GM12874 (cell line): Measurements from ENCODE around the gene ARHGDIB.

ENCODE experiments used
- TF ChIP-seq, protein P1 (sequence below): IDR thresholded peaks from 2 replicates; pipeline ENCODE4 v1.5.1; 2011; ENCODE audit warnings: low read depth, mild to moderate bottlenecking, control low read depth, low read length, moderate library complexity; ENCODE audit not compliant: insufficient read depth

Gene ARHGDIB

DNA sequence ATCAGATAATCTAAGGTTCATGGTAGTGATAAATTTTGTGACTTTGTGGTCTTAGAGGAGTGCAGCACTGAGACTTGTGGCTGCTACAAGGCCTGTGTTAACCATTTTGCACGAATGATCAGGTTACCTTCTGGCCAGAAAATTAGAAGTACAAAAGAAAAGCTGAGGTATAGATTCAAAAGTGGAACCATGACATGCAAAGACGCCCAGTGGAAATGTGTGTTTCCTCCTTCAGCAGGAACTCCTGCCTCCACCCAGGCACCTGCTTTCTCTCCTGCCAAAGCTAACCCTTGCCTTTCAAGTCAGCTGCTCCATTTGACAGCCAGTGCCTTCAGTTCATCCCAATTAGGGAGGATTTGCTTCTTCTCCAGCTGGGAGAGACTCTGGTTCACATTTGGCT lies 21.6 kb upstream of the ARHGDIB start:
- TF ChIP-seq, protein P1, sequence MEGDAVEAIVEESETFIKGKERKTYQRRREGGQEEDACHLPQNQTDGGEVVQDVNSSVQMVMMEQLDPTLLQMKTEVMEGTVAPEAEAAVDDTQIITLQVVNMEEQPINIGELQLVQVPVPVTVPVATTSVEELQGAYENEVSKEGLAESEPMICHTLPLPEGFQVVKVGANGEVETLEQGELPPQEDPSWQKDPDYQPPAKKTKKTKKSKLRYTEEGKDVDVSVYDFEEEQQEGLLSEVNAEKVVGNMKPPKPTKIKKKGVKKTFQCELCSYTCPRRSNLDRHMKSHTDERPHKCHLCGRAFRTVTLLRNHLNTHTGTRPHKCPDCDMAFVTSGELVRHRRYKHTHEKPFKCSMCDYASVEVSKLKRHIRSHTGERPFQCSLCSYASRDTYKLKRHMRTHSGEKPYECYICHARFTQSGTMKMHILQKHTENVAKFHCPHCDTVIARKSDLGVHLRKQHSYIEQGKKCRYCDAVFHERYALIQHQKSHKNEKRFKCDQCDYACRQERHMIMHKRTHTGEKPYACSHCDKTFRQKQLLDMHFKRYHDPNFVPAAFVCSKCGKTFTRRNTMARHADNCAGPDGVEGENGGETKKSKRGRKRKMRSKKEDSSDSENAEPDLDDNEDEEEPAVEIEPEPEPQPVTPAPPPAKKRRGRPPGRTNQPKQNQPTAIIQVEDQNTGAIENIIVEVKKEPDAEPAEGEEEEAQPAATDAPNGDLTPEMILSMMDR, result no peak

DNA sequence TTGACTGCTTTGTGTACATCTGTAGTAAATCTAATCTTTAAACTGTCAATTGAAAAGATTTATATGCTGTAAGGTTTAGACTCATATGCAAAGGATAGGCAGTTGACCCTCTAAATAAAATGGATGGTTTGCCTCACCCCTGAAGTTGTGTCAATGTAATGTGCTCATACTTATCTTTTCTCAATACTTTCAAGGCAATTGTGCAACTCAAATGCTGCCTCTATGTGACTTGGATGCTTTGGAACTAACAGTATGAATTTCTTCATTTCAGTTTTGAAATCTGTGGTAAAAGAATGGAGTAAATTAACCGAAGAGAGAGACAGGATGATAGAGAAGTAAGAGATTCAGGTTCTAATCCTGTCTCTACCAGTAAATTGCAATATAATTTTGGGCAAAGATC lies 21.2 kb upstream of the ARHGDIB start:
- TF ChIP-seq, protein P1, result no peak

DNA sequence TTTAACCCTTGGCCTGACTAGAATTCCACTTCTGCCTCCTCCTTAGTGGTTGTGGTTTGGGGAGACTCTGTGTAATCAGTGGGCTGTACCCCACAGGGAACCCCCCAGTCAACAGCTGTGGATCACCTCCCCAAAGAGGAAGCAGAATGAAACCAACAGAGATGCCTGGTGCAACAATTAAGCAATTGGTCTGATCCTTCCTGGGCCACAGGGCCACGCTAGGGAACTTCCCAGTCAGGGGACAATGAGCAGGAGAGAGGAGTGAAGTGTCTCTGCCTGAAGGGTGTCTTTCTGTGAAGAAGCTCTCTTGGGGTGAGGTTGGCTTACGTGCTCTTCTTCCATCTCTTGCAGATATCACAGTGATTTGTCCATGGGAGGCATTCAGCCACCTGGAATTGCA lies 19.6 kb upstream of the ARHGDIB start:
- TF ChIP-seq, protein P1, result no peak

DNA sequence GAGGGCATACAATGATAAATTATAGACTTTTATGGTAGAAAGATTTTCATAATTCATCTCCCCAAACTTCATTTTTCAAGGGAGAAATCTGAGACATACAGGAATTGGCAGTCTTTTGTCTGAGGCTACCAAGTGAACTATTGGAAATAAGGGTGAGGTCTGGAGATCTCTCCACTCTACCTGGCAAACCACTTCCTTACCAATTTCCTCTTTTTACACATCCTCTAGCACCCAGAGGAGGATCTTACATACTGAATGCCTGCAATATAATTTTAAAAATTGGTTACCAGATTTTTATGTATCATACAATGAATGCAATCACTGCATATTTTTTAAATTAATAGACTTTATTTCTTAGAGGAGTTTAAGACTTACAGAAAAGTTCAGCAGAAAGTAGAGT lies 18.1 kb upstream of the ARHGDIB start:
- TF ChIP-seq, protein P1, result no peak

DNA sequence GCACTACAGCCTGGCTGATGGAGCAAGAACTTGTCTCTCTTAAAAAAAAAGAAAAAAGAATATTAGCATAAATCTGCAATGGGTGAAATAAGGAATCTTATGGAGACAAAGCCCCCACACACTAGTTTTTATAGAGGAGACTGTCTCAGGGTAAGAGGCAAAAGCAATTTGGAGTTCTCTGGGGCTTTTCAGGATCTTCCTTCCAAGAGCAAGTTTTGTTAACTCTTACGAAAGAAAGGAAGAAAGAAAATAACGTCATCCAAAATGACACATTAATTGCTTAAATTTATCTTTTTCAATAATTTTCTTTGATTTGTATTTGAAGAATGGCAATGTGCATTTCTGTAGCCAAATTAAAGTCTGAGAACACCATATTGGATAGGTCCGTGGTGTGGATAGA lies 15.3 kb upstream of the ARHGDIB start:
- TF ChIP-seq, protein P1, result no peak

DNA sequence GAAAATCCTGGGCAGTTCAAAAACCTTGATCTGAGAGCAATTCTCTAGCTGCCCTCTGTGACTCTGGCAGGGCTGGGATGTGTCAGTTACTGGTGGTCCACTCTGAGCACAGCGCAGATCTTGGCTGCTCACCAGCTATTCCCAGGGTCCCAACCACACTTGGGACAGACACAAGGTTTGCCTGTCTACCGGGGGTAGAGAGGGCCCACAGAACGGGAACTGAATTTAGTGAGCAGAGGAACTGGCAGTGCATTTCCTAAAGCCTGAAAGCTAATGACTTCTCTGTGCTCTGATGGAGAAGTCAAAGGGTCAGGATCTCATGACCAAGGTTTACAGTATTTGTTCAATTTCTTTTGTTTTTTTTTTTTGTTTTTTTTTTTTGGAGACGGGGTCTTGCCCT lies 14.1 kb upstream of the ARHGDIB start:
- TF ChIP-seq, protein P1, result no peak

DNA sequence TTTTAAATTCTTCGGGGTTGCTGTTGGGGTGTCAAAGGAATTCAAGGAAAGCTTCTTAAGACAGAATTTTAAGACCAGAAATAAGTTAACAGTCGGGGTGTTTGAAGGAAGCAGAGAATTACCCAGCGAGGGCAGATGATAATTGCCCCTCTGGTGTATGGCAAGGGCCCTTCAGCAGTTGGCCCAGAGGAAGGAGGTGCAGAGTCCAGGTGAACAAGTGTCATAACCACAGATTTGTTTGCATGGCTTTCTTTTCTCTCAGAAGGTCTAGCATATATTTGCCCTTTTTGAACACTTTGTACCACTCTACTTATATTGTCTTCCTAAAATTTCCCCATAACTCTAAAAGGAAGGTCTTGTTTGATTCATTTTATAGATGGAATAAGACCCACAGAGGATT lies 13.2 kb upstream of the ARHGDIB start:
- TF ChIP-seq, protein P1, result no peak

DNA sequence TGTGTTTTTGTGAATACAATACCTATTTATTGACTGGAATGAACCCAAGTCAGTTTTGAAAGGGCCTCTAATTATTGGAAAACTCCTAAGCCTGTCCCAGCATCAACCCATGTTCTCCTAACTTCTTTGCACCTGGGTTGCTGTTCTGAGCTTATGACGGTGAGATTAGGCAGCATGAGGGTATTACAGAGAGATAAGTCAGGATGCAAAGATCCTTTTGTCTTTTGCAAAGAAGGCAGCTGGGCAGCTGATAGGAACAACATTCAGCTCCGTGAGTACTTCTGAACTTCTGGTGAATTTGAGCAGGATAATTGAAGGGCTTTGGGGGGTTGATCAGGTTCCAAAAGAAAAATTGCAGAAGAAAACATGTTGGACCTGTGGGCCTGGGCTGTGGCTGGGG lies 11.4 kb upstream of the ARHGDIB start, which contains the start of gene PDE6H:
Gene PDE6H (plus strand): TSS at position 227 of the 400 bp plus-strand sequence. CDS start 4,971 bp downstream, outside the sequence.
- TF ChIP-seq, protein P1, result no peak
